Measurements from ENCODE around the gene TNFSF18.
"Not testable (repeated sequence)": the region's sequence is repeated elsewhere in the genome, so short reads cannot be mapped to it uniquely, and the experiment has no call there.

TNFSF18 gene, protein sequence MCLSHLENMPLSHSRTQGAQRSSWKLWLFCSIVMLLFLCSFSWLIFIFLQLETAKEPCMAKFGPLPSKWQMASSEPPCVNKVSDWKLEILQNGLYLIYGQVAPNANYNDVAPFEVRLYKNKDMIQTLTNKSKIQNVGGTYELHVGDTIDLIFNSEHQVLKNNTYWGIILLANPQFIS

GRCh38 chr1:173050865-173051264 lies at the start of gene TNFSF18:
Gene TNFSF18, minus strand, starts transcription at chr1:173050941. Its CDS starts 45 bp downstream, at chr1:173050896.
- no peak for DNase-seq (ENCODE audit: low spot score)

DNA sequence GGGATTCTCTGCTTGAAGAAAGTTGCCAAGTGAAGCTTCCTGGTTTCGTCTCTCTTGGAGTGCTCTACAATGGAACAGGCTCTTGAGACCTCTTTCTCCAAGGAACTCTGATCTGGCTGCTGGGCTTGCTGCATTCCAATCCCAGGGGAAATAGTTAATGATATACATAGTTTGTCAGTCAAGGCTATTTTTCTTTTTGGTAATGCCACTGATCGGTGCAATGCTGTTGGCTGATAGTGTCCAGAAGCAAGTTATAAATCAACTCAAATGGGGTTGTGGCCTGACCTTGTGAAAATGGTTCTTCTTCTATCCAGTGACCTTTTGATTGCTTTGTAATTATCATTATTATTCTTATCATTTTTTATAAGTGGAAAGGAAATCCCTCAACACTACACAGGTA lies 48.4 kb upstream of the TNFSF18 start:
- DNase-seq (ENCODE audit: low spot score), result no peak

DNA sequence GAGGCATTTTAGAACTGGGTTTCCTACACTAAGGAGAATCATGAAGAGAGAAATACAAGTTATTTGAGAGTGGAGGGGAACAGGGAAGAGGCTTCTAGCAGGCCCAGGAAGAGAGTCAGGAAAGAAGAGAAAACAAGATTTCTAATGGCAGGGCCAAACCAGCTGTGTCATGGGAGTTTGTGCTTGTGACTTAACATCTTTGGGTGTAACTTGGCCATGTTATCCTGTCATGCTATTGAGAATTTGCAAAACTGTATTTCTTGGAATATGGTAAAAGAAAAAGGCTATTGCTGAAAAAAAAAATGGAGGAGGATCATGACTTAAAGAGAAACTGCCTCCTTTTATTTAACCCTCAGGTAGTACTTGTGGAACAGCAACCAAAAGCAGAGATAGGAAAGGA lies 47.4 kb upstream of the TNFSF18 start:
- no peak for DNase-seq (ENCODE audit: low spot score)

GRCh38 chr1:173097001-173097400 lies 46.3 kb upstream of the TNFSF18 start:
- DNase-seq (ENCODE audit: low spot score), result no peak

GRCh38 chr1:173095632-173096031 lies 44.9 kb upstream of the TNFSF18 start:
- DNase-seq (ENCODE audit: low spot score), result no peak

DNA sequence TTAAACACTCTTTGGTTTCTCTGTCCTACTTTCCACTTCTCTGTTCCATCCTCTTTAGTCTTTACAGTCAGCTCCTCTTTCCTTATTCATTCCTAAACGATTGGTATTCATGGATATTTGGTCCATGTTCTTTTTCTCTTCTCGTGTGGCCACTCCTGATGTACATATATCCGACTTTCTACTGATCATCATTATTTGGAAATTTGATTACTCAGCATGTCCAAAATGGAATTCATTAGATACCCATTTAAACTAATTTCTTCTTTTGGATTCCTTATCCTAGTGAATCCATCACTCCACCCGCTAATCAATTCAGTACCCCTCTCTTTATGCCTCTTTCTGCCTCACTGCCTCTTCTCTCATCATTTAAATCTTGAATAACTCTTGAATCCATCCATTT lies 43.8 kb upstream of the TNFSF18 start:
- DNase-seq (ENCODE audit: low spot score), result no peak

DNA sequence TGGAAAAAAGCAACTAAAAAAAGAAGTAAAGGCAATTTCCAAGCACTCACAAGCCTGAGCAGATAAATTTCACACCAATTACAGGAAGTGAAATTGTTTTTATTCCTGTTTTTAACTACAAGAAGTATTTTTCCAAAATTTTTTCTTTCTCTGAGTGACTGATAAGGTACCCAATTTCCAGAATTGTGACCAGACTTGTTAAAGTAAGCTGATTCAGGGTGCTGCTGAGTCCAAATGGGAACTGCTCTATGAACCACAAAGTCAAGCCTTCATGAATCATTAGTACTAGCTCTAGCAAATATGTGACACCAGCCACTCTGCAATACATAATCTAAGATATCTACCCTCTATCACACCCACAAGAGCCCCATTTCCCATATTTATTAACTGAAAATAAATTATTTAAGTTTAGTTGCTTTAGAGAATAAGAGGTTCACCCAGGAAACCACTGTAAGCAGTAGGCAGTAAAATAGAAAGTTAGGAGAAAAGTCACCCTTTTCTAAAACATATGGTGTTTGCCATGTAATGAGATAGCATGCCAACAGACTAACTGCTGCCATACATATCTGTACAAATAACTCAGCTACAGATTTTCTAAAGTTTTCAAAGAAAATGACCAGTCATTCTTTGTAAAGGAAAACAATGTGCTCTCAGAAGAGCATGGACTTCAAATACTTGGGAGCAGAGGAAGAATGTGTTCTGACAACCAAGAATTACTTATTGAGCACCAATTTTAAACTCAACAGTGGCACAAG lies 43.1 kb upstream of the TNFSF18 start:
- no peak for DNase-seq (ENCODE audit: low spot score)

GRCh38 chr1:173084292-173084691 lies 33.6 kb upstream of the TNFSF18 start:
- no peak for DNase-seq (ENCODE audit: low spot score)

DNA sequence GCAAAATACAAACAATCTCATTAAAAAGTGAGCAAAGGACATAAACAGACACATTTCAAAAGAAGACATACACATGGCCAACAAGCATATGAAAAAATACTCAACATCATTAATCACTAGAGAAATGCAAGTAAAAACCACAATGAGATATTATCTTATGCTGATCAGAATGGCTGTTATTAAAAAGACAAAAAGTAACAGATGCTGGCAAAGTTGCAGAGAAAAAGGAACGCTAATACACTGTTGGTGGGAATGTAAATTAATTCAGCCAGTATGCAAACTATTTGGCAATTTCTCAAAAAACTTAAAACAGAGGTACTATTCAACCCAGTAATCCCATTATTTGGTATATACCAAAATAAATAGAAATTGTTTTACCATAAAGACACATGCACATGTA lies 32.2 kb upstream of the TNFSF18 start:
- DNase-seq (ENCODE audit: low spot score), result no peak

GRCh38 chr1:173074217-173074616 lies 23.5 kb upstream of the TNFSF18 start:
- not testable (repeated sequence) for DNase-seq (ENCODE audit: low spot score)

- no peak for DNase-seq (ENCODE audit: low spot score)
These were observed 13.3 kb upstream of the TNFSF18 start for GRCh38 chr1:173064011-173064410.

DNA sequence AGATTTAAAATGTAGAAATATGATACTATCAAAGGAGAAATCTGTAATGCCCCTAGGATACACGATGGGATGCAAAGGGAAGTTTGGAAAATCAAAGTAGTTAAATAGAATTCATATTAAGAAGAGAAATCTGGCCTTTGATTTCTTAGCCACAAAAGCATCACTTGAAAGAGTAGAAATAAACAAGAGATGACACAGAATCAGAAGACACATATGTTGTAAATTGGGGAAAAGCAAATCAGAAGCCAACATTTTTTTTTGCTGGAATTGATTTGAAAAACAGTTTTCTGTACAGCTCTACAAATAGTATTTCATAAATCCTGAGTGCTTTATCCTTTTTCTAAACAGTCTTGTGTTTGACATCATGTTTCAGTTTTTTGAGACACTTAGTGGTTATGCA lies 12.4 kb upstream of the TNFSF18 start:
- no peak for DNase-seq (ENCODE audit: low spot score)

DNA sequence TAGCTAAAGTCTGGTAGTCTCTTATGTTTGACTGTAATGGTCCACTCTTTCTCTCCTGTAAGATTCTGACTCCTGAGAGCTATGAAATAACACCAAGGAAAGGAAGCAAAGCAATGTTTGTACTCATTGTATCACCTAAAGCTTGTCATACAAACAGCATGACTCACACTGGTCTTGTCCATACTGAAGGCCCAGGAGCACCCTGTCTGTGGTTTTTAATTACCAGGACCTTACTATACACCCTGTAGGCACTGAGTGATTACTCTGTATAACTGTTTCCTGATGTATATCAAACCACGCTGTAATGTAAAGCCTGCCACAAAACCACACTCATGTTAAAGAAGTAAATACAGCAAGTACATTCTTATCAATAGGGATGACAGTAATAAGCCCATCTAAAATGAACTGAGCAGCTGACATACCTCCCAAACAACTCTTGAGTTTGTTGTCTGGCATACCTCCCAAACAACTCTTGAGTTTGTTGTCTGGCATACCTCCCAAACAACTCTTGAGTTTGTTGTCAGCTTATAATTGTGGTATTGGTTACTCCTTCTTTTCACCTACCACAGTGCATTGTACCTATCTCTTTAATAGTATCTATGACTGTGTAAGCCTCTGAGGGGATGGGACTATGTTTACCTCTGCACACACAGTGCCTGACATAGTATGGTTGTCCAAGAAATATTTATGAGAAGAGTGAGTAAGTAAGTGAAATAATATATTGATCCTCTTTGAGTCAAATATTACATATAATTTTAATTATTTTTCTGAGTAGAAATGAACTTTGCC lies 11.6 kb upstream of the TNFSF18 start:
- no peak for DNase-seq (ENCODE audit: low spot score)

- no peak for DNase-seq (ENCODE audit: low spot score)
These were observed 7.8 kb upstream of the TNFSF18 start for GRCh38 chr1:173058556-173058955.

DNA sequence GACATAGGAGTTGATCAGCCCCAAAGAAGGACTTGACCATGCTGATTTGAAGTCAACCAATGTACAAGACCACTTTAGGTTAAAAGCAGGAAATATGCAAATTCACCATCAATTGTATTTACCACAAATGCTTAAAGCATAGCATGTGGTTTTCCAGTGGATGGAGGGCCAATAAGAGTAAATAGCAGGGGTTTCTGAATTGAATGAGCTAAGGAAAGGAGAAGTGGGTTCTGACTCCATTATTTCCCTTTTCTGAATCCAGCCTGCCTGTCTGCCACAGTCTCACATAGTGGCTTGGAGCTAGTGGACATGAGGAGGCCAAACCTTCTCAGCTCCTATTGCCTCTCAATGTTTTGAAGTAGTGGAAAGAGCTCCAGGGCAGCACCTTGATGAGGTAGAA lies 7.2 kb upstream of the TNFSF18 start:
- DNase-seq (ENCODE audit: low spot score), result no peak

DNA sequence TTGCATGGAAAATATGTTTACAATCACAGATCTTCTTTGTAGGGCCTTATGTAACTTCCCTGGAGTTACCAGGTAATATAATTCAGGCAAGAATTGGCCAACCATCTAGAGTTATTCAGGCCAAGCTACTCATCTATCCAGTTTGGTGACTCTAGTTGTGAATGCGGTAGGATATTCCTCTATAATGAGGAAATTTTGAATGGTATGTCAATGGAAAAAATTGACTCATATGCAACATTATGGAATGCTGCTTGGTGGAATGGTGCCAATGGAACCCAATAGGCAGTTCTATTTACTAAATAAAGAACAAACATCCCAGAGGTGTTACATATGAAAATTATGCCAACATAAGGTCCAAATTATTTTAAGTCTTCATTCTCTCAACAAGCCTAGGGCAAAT lies 5.6 kb upstream of the TNFSF18 start:
- DNase-seq (ENCODE audit: low spot score), result no peak

- no peak for DNase-seq (ENCODE audit: low spot score)
These were observed 2.0 kb upstream of the TNFSF18 start for GRCh38 chr1:173052681-173053196.

DNA sequence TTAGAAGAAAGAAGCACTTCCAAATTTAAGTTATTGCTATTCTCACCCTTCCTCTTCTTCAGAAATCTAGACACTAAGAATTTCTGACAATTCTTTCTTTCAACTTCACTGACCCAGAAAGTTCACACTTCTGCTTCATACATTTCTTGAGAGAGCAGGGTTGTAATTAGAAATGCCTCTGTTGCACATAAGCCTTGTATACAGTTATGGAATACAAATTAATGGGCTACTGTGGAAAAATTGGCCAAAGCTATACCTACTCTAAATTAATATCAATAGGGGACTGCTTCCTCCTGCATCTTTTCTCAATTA lies 1.5 kb downstream of the TNFSF18 start:
- DNase-seq (ENCODE audit: low spot score), result no peak

GRCh38 chr1:173048621-173049321 lies 2.0 kb downstream of the TNFSF18 start:
- no peak for DNase-seq (ENCODE audit: low spot score)

GRCh38 chr1:173044656-173045055 lies 6.1 kb downstream of the TNFSF18 start:
- DNase-seq (ENCODE audit: low spot score), result no peak

- no peak for DNase-seq (ENCODE audit: low spot score)
These were observed 7.5 kb downstream of the TNFSF18 start for GRCh38 chr1:173043253-173043652.

DNA sequence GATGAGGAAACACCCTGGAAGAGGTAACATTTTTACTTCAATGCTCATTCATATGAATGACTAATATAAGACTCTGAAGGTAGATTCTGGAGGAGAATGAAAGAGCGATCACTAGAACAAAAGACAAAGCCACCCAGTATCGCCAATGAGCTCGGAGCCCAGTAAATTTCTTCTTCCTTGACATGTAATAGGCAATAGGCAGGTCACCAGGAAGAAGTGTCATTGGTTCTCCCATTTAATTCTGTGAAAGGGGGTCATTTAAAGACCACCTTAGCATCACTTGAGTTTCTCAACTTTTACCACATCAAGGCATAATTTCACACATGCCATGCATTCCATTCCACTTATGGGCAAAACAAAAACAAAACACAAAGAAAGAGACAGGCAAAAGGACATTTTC lies 7.9 kb downstream of the TNFSF18 start:
- no peak for DNase-seq (ENCODE audit: low spot score)
